HG02610 (cell line): ENCODE data around the gene POLN.
"Not testable (repeated sequence)": the region's sequence is repeated elsewhere in the genome, so short reads cannot be mapped to it uniquely, and the experiment has no call there.

ENCODE experiments used
- ATAC-seq: cut with Tn5 transposase; IDR thresholded peaks from one replicate; pipeline ENCODE4 v1.9.1; 2021; ENCODE audit warnings: mild to moderate bottlenecking, moderate library complexity; ENCODE audit not compliant: unreplicated experiment

The POLN gene

GRCh38 chr4:2275546-2276251 is 33.8 kb upstream of the POLN start:
- ATAC-seq: no peak

- not testable (repeated sequence) for ATAC-seq
Observed at GRCh38 chr4:2275044-2275397, 33.1 kb upstream of the POLN start.

- ATAC-seq: no peak
Observed at GRCh38 chr4:2274320-2275043, 32.6 kb upstream of the POLN start.

GRCh38 chr4:2273657-2274319 is 31.9 kb upstream of the POLN start:
- ATAC-seq: no peak

- ATAC-seq: no peak
Observed at GRCh38 chr4:2273221-2273620, 31.3 kb upstream of the POLN start.

GRCh38 chr4:2272828-2273120 is 30.9 kb upstream of the POLN start:
- ATAC-seq: no peak

GRCh38 chr4:2272026-2272827 is 30.3 kb upstream of the POLN start:
- no peak for ATAC-seq

- ATAC-seq: no peak
Observed at GRCh38 chr4:2271279-2272025, 29.5 kb upstream of the POLN start.

GRCh38 chr4:2270341-2271165 is 28.6 kb upstream of the POLN start:
- no peak for ATAC-seq

GRCh38 chr4:2269618-2270163 is 27.8 kb upstream of the POLN start:
- no peak for ATAC-seq

GRCh38 chr4:2269206-2269531 is 27.2 kb upstream of the POLN start:
- no peak for ATAC-seq

GRCh38 chr4:2268357-2269205 is 26.7 kb upstream of the POLN start:
- no peak for ATAC-seq

- no peak for ATAC-seq
Observed at GRCh38 chr4:2267841-2268240, 25.9 kb upstream of the POLN start.

- no peak for ATAC-seq
Observed at GRCh38 chr4:2267320-2267811, 25.4 kb upstream of the POLN start.

GRCh38 chr4:2266821-2267220 is 24.9 kb upstream of the POLN start:
- no peak for ATAC-seq

GRCh38 chr4:2266181-2266580 is 24.3 kb upstream of the POLN start:
- ATAC-seq: no peak

GRCh38 chr4:2265113-2266110 is 23.5 kb upstream of the POLN start:
- ATAC-seq: no peak
